ENCODE measurements around the gene TSC22D1. TPM values are rescaled to one million over a fixed set of nuclear protein-coding genes. Genes with fewer than 3 reads are reported as not detected.

TSC22D1 gene
- total and polyA plus RNA-seq, 4 donors, result 21.0 to 43.5 (median 37.0) TPM

GRCh38 chr13:44451126-44451525 lies 125.0 kb downstream of the TSC22D1 start:
- Histone ChIP-seq H3K4me1 (ENCODE audit: control insufficient read depth in 4 of 4, insufficient read depth in 4 of 4, low read length in 3 of 4) (peaks cover 10 to 27% (median 20%) of the 10 kb centered on the region in 4 donors), H3K9ac (ENCODE audit: low read depth in 1 of 2, low read length in 2 of 2) (no peak overlapping the region), H3K36me3 (ENCODE audit: control insufficient read depth in 4 of 4, insufficient read depth in 3 of 4, low read depth in 1 of 4, low read length in 3 of 4) (no peaks in the 10 kb centered on the region), H3K27ac (ENCODE audit: low read depth in 1 of 2, low read length in 2 of 2) (no peak overlapping the region), H3K4me3 (ENCODE audit: low read depth in 1 of 3, low read length in 3 of 3) (no peak overlapping the region), H3K27me3 (ENCODE audit: control insufficient read depth in 4 of 4, insufficient read depth in 4 of 4, low read length in 3 of 4) (no peaks in the 10 kb centered on the region), H3K9me3 (ENCODE audit: control insufficient read depth in 4 of 4, low read length in 3 of 4) (peaks cover 0 to 2% (median 0%) of the 10 kb centered on the region in 4 donors)
- DNase-seq (ENCODE audit: low spot score), result no peak
- 96% methylated on average over 12 of the region's 12 CpGs for WGBS
- TF ChIP-seq FOXA2 (IDR thresholded peaks at IDR 0.05), result no peak
- TF ChIP-seq TAF1 (conservative IDR thresholded peaks at IDR 0.05), result no peak
- TF ChIP-seq GABPA (IDR thresholded peaks at IDR 0.05 in 1 of 2, conservative IDR thresholded peaks at IDR 0.05 in 1 of 2), result no peak
- no peak for TF ChIP-seq RXRA (IDR thresholded peaks at IDR 0.05)
- no peak for TF ChIP-seq RAD21 (IDR thresholded peaks at IDR 0.05)
- TF ChIP-seq ATF3 (IDR thresholded peaks at IDR 0.05), result no peak
- TF ChIP-seq ZBTB33 (IDR thresholded peaks at IDR 0.05), result no peak
- TF ChIP-seq YY1 (IDR thresholded peaks at IDR 0.05), result no peak
- TF ChIP-seq HNF4G (IDR thresholded peaks at IDR 0.05), result no peak
- TF ChIP-seq EGR1 (IDR thresholded peaks at IDR 0.05; ENCODE audit: low read depth in 2 of 2), result no peak
- TF ChIP-seq FOXA1 (IDR thresholded peaks at IDR 0.05), result no peak
- TF ChIP-seq NR2F2 (IDR thresholded peaks at IDR 0.05), result no peak
- TF ChIP-seq CTCF (IDR thresholded peaks at IDR 0.05; ENCODE audit: low read depth, low read length, missing input control), result no peak
- TF ChIP-seq MAX (IDR thresholded peaks at IDR 0.05), result no peak
- no peak for TF ChIP-seq SP1 (IDR thresholded peaks at IDR 0.05)

GRCh38 chr13:44449999-44450821 lies 125.9 kb downstream of the TSC22D1 start:
- Histone ChIP-seq H3K9ac (ENCODE audit: low read depth in 1 of 2, low read length in 2 of 2) (no peak overlapping the region), H3K9me3 (ENCODE audit: control insufficient read depth in 4 of 4, low read length in 3 of 4) (no peaks in the 10 kb centered on the region), H3K4me3 (ENCODE audit: low read depth in 1 of 3, low read length in 3 of 3) (no peak overlapping the region), H3K4me1 (ENCODE audit: control insufficient read depth in 4 of 4, insufficient read depth in 4 of 4, low read length in 3 of 4) (peaks cover 10 to 27% (median 20%) of the 10 kb centered on the region in 4 donors), H3K27me3 (ENCODE audit: control insufficient read depth in 4 of 4, insufficient read depth in 4 of 4, low read length in 3 of 4) (no peaks in the 10 kb centered on the region), H3K27ac (ENCODE audit: low read depth in 1 of 2, low read length in 2 of 2) (peak overlapping the region; percentile 32 to 38), H3K36me3 (ENCODE audit: control insufficient read depth in 4 of 4, insufficient read depth in 3 of 4, low read depth in 1 of 4, low read length in 3 of 4) (no peaks in the 10 kb centered on the region)
- 63% methylated on average over 3 of the region's 3 CpGs for WGBS
- DNase-seq (ENCODE audit: low spot score), result no peak
- TF ChIP-seq SP1 (IDR thresholded peaks at IDR 0.05) (peak; percentile 84), GABPA (IDR thresholded peaks at IDR 0.05 in 1 of 2, conservative IDR thresholded peaks at IDR 0.05 in 1 of 2) (no peak), HNF4A (conservative IDR thresholded peaks at IDR 0.05) (peak; percentile 99 to 100), FOXA1 (IDR thresholded peaks at IDR 0.05) (peak; percentile 9), HNF4G (IDR thresholded peaks at IDR 0.05) (peak; percentile 96), ATF3 (IDR thresholded peaks at IDR 0.05) (peak; percentile 87), RXRA (IDR thresholded peaks at IDR 0.05) (peak; percentile 86 to 88), MAX (IDR thresholded peaks at IDR 0.05) (peak; percentile 82), NR2F2 (IDR thresholded peaks at IDR 0.05) (no peak), RAD21 (IDR thresholded peaks at IDR 0.05) (no peak), FOXA2 (IDR thresholded peaks at IDR 0.05) (peak; percentile 19), JUND (IDR thresholded peaks at IDR 0.05) (peak; percentile 87 to 91), TAF1 (conservative IDR thresholded peaks at IDR 0.05) (no peak), CTCF (IDR thresholded peaks at IDR 0.05; ENCODE audit: low read depth, low read length, missing input control) (no peak), REST (IDR thresholded peaks at IDR 0.05) (peak; percentile 22), YY1 (IDR thresholded peaks at IDR 0.05) (peak; percentile 79), EGR1 (IDR thresholded peaks at IDR 0.05; ENCODE audit: low read depth in 2 of 2) (no peak)
